Bronchial epithelial cell (primary cell): ENCODE data around the gene CALHM2. TPM values are rescaled to one million over a fixed set of nuclear protein-coding genes. Genes with fewer than 3 reads are reported as not detected.

ENCODE experiments used
- DNase-seq: peaks from one replicate; pipeline ENCODE4 v3.0.0-alpha.2; 2010; ENCODE audit warnings: low read depth
- FAIRE-seq: peaks from 2 replicates; lab custom pipeline; 2011; peaks lifted over from hg19 to GRCh38; lab: Jason Lieb, UNC
- H3K27me3 ChIP-seq: 2 replicates; pipeline ENCODE4 v1.5.1; 2011; ENCODE audit warnings: low read length; ENCODE audit not compliant: control insufficient read depth, insufficient read depth
- H3K36me3 ChIP-seq: 2 replicates; pipeline ENCODE4 v1.5.1; 2011; ENCODE audit warnings: low read length; ENCODE audit not compliant: control insufficient read depth, insufficient read depth
- H3K4me3 ChIP-seq: 2 replicates; pipeline ENCODE4 v1.5.1; 2011; ENCODE audit warnings: mild to moderate bottlenecking, low read depth, low read length, control low read depth
- CTCF ChIP-seq: IDR thresholded peaks from 2 replicates; pipeline ENCODE4 v1.5.1; 2011; ENCODE audit warnings: mild to moderate bottlenecking, moderate library complexity, low read length, control low read depth, inconsistent platforms; ENCODE audit not compliant: insufficient read depth, severe bottlenecking
- total RNA-seq: library from RNA; depleted of rRNA; stranded (reverse); fragments of >200 nt; gene quantifications from 2 replicates; pipeline ENCODE4 v1.2.1, GENCODE V29; 2014

CALHM2 gene
- total RNA-seq, 1 donor from 2014 or later: 0.53 TPM

GRCh38 chr10:103479135-103479534 is 27.0 kb upstream of the CALHM2 start, which contains the start of gene CALHM3:
Gene CALHM3 (minus strand): TSS chr10:103479240. CDS start chr10:103479032, 208 bp downstream.
- Histone ChIP-seq H3K4me3 (no peak within 1 kb of the TSS), H3K36me3 (no peaks in the 10 kb centered on the region), H3K27me3 (no peaks in the 10 kb centered on the region)
- FAIRE-seq (no peak), DNase-seq (peak; percentile 34)
- TF ChIP-seq CTCF: no peak

- no peak for TF ChIP-seq CTCF
- Histone ChIP-seq H3K27me3 (no peaks in the 10 kb centered on the region), H3K4me3 (no peak overlapping the region), H3K36me3 (no peaks in the 10 kb centered on the region)
- no peak for DNase-seq
- FAIRE-seq: no peak
These were observed 26.5 kb upstream of the CALHM2 start for GRCh38 chr10:103478671-103479070.

GRCh38 chr10:103476046-103476768 is 24.0 kb upstream of the CALHM2 start:
- no peak for FAIRE-seq
- Histone ChIP-seq H3K36me3 (no peaks in the 10 kb centered on the region), H3K27me3 (no peaks in the 10 kb centered on the region), H3K4me3 (no peak overlapping the region)
- TF ChIP-seq CTCF: peak; percentile 8
- DNase-seq: no peak

- Histone ChIP-seq H3K36me3 (no peaks in the 10 kb centered on the region), H3K27me3 (no peaks in the 10 kb centered on the region), H3K4me3 (no peak overlapping the region)
- FAIRE-seq: no peak
- no peak for DNase-seq
- no peak for TF ChIP-seq CTCF
These were observed 23.3 kb upstream of the CALHM2 start for GRCh38 chr10:103475437-103475836.

- H3K36me3 ChIP-seq: no peaks in the 10 kb centered on the region
- DNase-seq (no peak), FAIRE-seq (no peak)
- H3K4me3 ChIP-seq: no peak overlapping the region
- H3K27me3 ChIP-seq: no peaks in the 10 kb centered on the region
- TF ChIP-seq CTCF: no peak
These were observed 21.9 kb upstream of the CALHM2 start for GRCh38 chr10:103474077-103474476.
